Fibroblast of lung (primary cell): ENCODE results near the gene KIZ.

Experiments used
- EZH2 ChIP-seq: IDR thresholded peaks from 2 replicates; pipeline ENCODE4 v1.5.1; 2012; ENCODE audit warnings: low read length, control low read depth, mild to moderate bottlenecking; ENCODE audit errors: missing control alignments
- TF ChIP-seq, protein P1 (sequence below), 2 donors: IDR thresholded peaks in 1 of 2; conservative IDR thresholded peaks in 1 of 2; 1 replicate in 1 of 2; 2 replicates in 1 of 2; pipeline ENCODE4 v1.5.1; 2011 to 2012; ENCODE audit warnings: low read length in 2 of 2, control low read depth in 1 of 2, inconsistent platforms in 1 of 2, low read depth in 1 of 2, mild to moderate bottlenecking in 1 of 2

DNA sequence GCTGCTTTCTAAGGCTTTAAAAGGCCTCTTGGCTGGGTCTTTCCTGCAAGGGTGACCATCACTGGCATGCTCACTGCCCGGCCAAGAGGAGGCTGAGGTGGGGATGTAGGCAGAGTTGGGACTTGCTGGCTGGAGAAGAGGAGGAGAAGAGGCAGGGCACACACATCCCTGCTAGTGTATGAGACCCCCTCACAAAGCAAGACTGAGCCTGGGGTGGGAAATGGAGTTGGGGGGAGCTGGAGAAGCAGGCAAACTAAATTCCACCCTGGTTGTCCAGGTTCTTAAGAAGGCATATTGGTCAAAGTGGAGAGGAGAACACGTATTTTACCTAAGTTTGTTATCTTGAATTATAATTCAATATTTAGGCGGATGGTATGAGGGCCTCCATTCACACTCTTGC, 1.7 kb upstream of the KIZ start:
- TF ChIP-seq, protein P1, sequence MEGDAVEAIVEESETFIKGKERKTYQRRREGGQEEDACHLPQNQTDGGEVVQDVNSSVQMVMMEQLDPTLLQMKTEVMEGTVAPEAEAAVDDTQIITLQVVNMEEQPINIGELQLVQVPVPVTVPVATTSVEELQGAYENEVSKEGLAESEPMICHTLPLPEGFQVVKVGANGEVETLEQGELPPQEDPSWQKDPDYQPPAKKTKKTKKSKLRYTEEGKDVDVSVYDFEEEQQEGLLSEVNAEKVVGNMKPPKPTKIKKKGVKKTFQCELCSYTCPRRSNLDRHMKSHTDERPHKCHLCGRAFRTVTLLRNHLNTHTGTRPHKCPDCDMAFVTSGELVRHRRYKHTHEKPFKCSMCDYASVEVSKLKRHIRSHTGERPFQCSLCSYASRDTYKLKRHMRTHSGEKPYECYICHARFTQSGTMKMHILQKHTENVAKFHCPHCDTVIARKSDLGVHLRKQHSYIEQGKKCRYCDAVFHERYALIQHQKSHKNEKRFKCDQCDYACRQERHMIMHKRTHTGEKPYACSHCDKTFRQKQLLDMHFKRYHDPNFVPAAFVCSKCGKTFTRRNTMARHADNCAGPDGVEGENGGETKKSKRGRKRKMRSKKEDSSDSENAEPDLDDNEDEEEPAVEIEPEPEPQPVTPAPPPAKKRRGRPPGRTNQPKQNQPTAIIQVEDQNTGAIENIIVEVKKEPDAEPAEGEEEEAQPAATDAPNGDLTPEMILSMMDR (conservative IDR thresholded peaks at IDR 0.05 in 1 of 2, IDR thresholded peaks at IDR 0.05 in 1 of 2; ENCODE audit: low read depth in 1 of 2, low read length in 2 of 2): no peak
- TF ChIP-seq EZH2: no peak
